HEK293T (cell line): ENCODE results near the gene SMPD4.

ENCODE experiments used
- CTBP1 ChIP-seq: fragments of 450-650 bp; IDR thresholded peaks from 2 replicates; pipeline ENCODE4 v1.6.1; 2016; ENCODE audit warnings: borderline replicate concordance
- FOXM1 ChIP-seq: fragments of 450-650 bp; IDR thresholded peaks from 2 replicates; pipeline ENCODE4 v1.6.1; 2017; ENCODE audit warnings: mild to moderate bottlenecking, borderline replicate concordance
- HDGF ChIP-seq: fragments of 450-650 bp; IDR thresholded peaks from 2 replicates; pipeline ENCODE4 v1.6.1; 2017; ENCODE audit warnings: antibody characterized with exemption, borderline replicate concordance
- NFRKB ChIP-seq: fragments of 450-650 bp; IDR thresholded peaks from 2 replicates; pipeline ENCODE4 v1.6.1; 2016; ENCODE audit warnings: mild to moderate bottlenecking, moderate library complexity
- SUZ12 ChIP-seq: fragments of 450-650 bp; IDR thresholded peaks from 2 replicates; pipeline ENCODE4 v1.6.1; 2016; ENCODE audit warnings: mild to moderate bottlenecking

DNA sequence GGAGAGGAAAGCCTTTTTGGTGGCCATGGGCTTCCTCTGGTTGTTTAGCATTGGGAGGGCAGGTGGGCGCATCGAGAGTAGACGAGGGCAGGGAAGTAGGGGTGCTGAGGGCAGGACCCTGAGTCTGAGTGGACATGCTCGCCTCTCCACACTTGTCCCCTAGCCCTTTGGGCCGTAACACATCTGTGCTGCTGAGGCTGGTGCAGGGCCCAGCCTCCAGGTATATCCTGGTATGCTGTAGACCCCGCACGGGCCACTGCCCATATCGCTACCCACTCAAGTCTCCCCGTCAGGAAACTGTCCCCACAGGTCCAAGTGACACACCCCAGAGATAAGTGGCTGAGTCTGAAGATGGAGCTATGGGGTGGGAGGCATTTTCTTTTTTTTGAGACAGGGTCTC is 22.8 kb downstream of the SMPD4 start:
- TF ChIP-seq NFRKB (no peak), SUZ12 (no peak), HDGF (no peak), CTBP1 (no peak), FOXM1 (no peak)
